A549 (cell line): ENCODE results near the gene NXPH2. TPM values are rescaled to one million over a fixed set of nuclear protein-coding genes. Genes with fewer than 3 reads are reported as not detected.

ENCODE experiments used
- ATAC-seq, 2 experiments: fragments of 200-7000 bp in 1 of 2; fragments of >200 bp in 1 of 2; cut with Nextera tagmentation in 1 of 2; cut with Tn5 transposase in 1 of 2; 3 replicates each; pipeline versions ENCODE4 v1.8.0 to v1.9.1; 2018 to 2020; ENCODE audit warnings: mild to moderate bottlenecking in 1 of 2, moderate library complexity in 1 of 2
- CTCF ChIA-PET: fragments of 300-600 bp; sonication (Branson Sonifier 250); formaldehyde crosslinking; extraction: SDS; loops from one replicate; lab custom pipeline; 2021; ENCODE audit warnings: antibody characterized with exemption, inconsistent platforms; lab: Yijun Ruan, JAX
- POLR2A ChIA-PET: fragments of 350-600 bp; formaldehyde crosslinking; extraction: SDS; loops from one replicate; lab custom pipeline; 2021; ENCODE audit warnings: antibody characterized with exemption, inconsistent platforms; lab: Yijun Ruan, JAX
- DNase-seq, 2 experiments: peaks; one replicate each; pipeline versions ENCODE4 v3.0.0 to v3.0.0-alpha.2; 2011 to 2016; ENCODE audit warnings: low read depth in 1 of 2, low spot score in 1 of 2
- FAIRE-seq: peaks from 2 replicates; lab custom pipeline; 2011; peaks lifted over from hg19 to GRCh38; lab: Jason Lieb, UNC
- H3K27ac ChIP-seq, 2 experiments: fragments of >200 bp; sonication (Bioruptor Twin); formaldehyde crosslinking; 3 replicates each; pipeline ENCODE4 v1.5.1; 2016 to 2017
- H3K4me1 ChIP-seq: fragments of >200 bp; sonication (Bioruptor Twin); formaldehyde crosslinking; 3 replicates; pipeline ENCODE4 v1.6.1; 2016
- H3K4me2 ChIP-seq: fragments of >200 bp; sonication (Bioruptor Twin); formaldehyde crosslinking; 3 replicates; pipeline ENCODE4 v1.6.1; 2016
- H3K4me3 ChIP-seq: fragments of >200 bp; sonication (Bioruptor Twin); formaldehyde crosslinking; 3 replicates; pipeline ENCODE4 v1.5.1; 2016
- H3K9me3 ChIP-seq: fragments of >200 bp; sonication (Bioruptor Twin); formaldehyde crosslinking; 3 replicates; pipeline ENCODE4 v1.6.1; 2016
- FOSB ChIP-seq: fragments of 250-450 bp; sonication (Bioruptor Pico); IDR thresholded peaks from 2 replicates; pipeline ENCODE4 v1.5.0; 2020; ENCODE audit warnings: mild to moderate bottlenecking, moderate library complexity
- HDAC2 ChIP-seq: fragments of 200-600 bp; sonication (generic); IDR thresholded peaks from 2 replicates; pipeline ENCODE4 v1.6.1; 2016
- HOXB13 ChIP-seq: fragments of 250-450 bp; sonication (Bioruptor Pico); IDR thresholded peaks from 2 replicates; pipeline ENCODE4 v1.5.0; 2020; ENCODE audit warnings: low read depth, mild to moderate bottlenecking, moderate library complexity
- HOXB5 ChIP-seq: fragments of 250-450 bp; sonication (Bioruptor Pico); IDR thresholded peaks from 2 replicates; pipeline ENCODE4 v1.5.0; 2020; ENCODE audit warnings: mild to moderate bottlenecking, moderate library complexity
- MAFK ChIP-seq: fragments of 450-650 bp; IDR thresholded peaks from 2 replicates; pipeline ENCODE4 v1.6.1; 2014; ENCODE audit not compliant: partially characterized antibody
- MAZ ChIP-seq: fragments of 150-350 bp; IDR thresholded peaks from 2 replicates; pipeline ENCODE4 v1.6.1; 2014; ENCODE audit warnings: antibody characterized with exemption, low read depth, low read length, borderline replicate concordance
- NR3C1 ChIP-seq: fragments of >200 bp; sonication (Bioruptor Twin); formaldehyde crosslinking; IDR thresholded peaks from 3 replicates; pipeline ENCODE4 v1.6.1; 2017
- POLR2A ChIP-seq: IDR thresholded peaks from 2 replicates; pipeline ENCODE4 v1.6.1; 2012; ENCODE audit warnings: mild to moderate bottlenecking, low read length
- POLR2AphosphoS2 ChIP-seq: conservative IDR thresholded peaks from 2 replicates; pipeline ENCODE4 v1.6.1; 2012; ENCODE audit warnings: low read length, improper control_type of control experiment, inconsistent platforms
- RCOR1 ChIP-seq: fragments of 150-350 bp; IDR thresholded peaks from 2 replicates; pipeline ENCODE4 v1.6.1; 2014; ENCODE audit warnings: antibody characterized with exemption, low read length, low read depth
- RNF2 ChIP-seq: fragments of 200-600 bp; sonication (generic); IDR thresholded peaks from 2 replicates; pipeline ENCODE4 v1.6.1; 2016; ENCODE audit warnings: low read depth, mild to moderate bottlenecking, antibody characterized with exemption, moderate library complexity, borderline replicate concordance
- TFCP2L1 ChIP-seq: fragments of 250-450 bp; sonication (Bioruptor Pico); IDR thresholded peaks from 2 replicates; pipeline ENCODE4 v1.5.0; 2021; ENCODE audit warnings: mild to moderate bottlenecking
- WGBS: methylation state at CpG from one replicate; pipeline ENCODE4 v1.1.6; 2017; ENCODE audit errors: missing lambda C conversion rate; 5-methylcytosine and 5-hydroxymethylcytosine counted together
- polyA plus RNA-seq, 4 experiments: library from polyadenylated mRNA; depleted of rRNA in 3 of 4; stranded (reverse); fragments of >200 nt; fragmentation: RNase III in 1 of 4; extraction: RNeasy Plus Mini Kit Qiagen cat#74134 plus additional on column Dnase treatment in 1 of 4; gene quantifications; 2 replicates in 3 of 4; 3 replicates in 1 of 4; pipeline ENCODE4 v1.2.3, GENCODE V29; 2011 to 2017
- TF ChIP-seq, protein P1 (sequence below): fragments of 450-650 bp; IDR thresholded peaks from 2 replicates; pipeline ENCODE4 v1.6.1; 2014; ENCODE audit warnings: antibody characterized with exemption
- TF ChIP-seq, protein P2 (sequence below): fragments of >200 bp; sonication (Bioruptor Twin); formaldehyde crosslinking; IDR thresholded peaks from 2 replicates; pipeline ENCODE4 v1.6.1; 2016
- TF ChIP-seq, protein P3 (sequence below): fragments of >200 bp; sonication (Bioruptor Twin); formaldehyde crosslinking; IDR thresholded peaks from 3 replicates; pipeline ENCODE4 v1.6.1; 2016
- TF ChIP-seq, protein P4 (sequence below): fragments of 200-600 bp; sonication (generic); IDR thresholded peaks from 2 replicates; pipeline ENCODE4 v1.6.1; 2016; ENCODE audit warnings: antibody characterized with exemption, mild to moderate bottlenecking, moderate library complexity

Gene NXPH2
- polyA plus RNA-seq, 2 of the 4 experiments (the other 2 are of a cell fraction), result not detected

GRCh38 chr2:138732651-138733050 lies 47.5 kb downstream of the NXPH2 start:
- Histone ChIP-seq H3K4me1 (no peaks in the 10 kb centered on the region), H3K27ac (no peak overlapping the region), H3K4me2 (no peak overlapping the region), H3K9me3 (no peaks in the 10 kb centered on the region; the same call in 1 of the 3 replicates), H3K4me3 (no peak overlapping the region)
- ChIA-PET CTCF (no interaction called here), POLR2A (interaction anchor here (0.6 kb wide), 1 partner anchor 572 kb away, joined by 3 read pairs; no protein-coding TSS in a partner anchor)
- no peak for DNase-seq
- no peak for FAIRE-seq
- no peak for ATAC-seq
- 8% methylated on average over 1 of the region's 1 CpG for WGBS
- TF ChIP-seq RNF2, result no peak
- TF ChIP-seq, protein P1, sequence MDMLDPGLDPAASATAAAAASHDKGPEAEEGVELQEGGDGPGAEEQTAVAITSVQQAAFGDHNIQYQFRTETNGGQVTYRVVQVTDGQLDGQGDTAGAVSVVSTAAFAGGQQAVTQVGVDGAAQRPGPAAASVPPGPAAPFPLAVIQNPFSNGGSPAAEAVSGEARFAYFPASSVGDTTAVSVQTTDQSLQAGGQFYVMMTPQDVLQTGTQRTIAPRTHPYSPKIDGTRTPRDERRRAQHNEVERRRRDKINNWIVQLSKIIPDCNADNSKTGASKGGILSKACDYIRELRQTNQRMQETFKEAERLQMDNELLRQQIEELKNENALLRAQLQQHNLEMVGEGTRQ, result no peak
- peak; percentile 18 for TF ChIP-seq MAFK

DNA sequence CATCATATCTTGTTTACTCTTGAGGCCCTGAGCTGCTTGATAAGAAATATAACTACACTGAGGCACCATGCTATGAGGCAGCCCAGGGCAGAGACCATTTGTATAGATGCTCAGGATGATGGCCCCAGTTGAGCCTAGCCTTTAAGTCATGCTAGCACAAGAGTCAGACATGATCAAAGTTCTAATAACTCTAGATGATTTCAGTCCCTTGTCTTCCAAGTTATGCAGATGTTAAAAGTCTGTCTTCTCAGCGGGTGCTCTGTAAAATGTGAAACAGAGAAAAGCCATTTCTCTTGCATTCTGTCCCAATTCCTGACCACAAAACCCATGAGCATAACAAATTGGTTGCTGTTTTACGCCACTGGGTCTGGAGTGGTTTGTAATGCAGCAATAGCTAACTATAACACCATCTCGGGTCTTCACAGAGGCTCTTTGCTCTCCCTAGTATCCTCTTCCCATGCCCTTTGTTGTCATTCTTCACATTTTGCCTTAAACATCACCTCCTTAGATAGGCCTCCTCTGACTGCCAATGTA lies 49.6 kb downstream of the NXPH2 start:
- ChIA-PET CTCF (no interaction called here), POLR2A (no interaction called here)
- Histone ChIP-seq H3K27ac (no peak overlapping the region), H3K9me3 (no peaks in the 10 kb centered on the region; the same call in 2 of the 3 replicates), H3K4me2 (no peak overlapping the region), H3K4me1 (peaks cover 2% of the 10 kb centered on the region; the same call in 2 of the 3 replicates), H3K4me3 (no peak overlapping the region)
- FAIRE-seq (no peak), ATAC-seq (no peak), DNase-seq (no peak)
- TF ChIP-seq, protein P2, sequence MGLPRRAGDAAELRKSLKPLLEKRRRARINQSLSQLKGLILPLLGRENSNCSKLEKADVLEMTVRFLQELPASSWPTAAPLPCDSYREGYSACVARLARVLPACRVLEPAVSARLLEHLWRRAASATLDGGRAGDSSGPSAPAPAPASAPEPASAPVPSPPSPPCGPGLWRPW, result no peak
- TF ChIP-seq, protein P3, sequence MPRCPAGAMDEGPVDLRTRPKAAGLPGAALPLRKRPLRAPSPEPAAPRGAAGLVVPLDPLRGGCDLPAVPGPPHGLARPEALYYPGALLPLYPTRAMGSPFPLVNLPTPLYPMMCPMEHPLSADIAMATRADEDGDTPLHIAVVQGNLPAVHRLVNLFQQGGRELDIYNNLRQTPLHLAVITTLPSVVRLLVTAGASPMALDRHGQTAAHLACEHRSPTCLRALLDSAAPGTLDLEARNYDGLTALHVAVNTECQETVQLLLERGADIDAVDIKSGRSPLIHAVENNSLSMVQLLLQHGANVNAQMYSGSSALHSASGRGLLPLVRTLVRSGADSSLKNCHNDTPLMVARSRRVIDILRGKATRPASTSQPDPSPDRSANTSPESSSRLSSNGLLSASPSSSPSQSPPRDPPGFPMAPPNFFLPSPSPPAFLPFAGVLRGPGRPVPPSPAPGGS, result no peak
- TF ChIP-seq RCOR1 (no peak), TFCP2L1 (CRISPR knock-in tag) (no peak), NR3C1 (no peak), POLR2A (no peak), HOXB5 (CRISPR knock-in tag) (no peak), MAFK (no peak), HDAC2 (no peak), POLR2AphosphoS2 (no peak), HOXB13 (CRISPR knock-in tag) (no peak), FOSB (no peak), MAZ (no peak), RNF2 (no peak)
- TF ChIP-seq, protein P4, sequence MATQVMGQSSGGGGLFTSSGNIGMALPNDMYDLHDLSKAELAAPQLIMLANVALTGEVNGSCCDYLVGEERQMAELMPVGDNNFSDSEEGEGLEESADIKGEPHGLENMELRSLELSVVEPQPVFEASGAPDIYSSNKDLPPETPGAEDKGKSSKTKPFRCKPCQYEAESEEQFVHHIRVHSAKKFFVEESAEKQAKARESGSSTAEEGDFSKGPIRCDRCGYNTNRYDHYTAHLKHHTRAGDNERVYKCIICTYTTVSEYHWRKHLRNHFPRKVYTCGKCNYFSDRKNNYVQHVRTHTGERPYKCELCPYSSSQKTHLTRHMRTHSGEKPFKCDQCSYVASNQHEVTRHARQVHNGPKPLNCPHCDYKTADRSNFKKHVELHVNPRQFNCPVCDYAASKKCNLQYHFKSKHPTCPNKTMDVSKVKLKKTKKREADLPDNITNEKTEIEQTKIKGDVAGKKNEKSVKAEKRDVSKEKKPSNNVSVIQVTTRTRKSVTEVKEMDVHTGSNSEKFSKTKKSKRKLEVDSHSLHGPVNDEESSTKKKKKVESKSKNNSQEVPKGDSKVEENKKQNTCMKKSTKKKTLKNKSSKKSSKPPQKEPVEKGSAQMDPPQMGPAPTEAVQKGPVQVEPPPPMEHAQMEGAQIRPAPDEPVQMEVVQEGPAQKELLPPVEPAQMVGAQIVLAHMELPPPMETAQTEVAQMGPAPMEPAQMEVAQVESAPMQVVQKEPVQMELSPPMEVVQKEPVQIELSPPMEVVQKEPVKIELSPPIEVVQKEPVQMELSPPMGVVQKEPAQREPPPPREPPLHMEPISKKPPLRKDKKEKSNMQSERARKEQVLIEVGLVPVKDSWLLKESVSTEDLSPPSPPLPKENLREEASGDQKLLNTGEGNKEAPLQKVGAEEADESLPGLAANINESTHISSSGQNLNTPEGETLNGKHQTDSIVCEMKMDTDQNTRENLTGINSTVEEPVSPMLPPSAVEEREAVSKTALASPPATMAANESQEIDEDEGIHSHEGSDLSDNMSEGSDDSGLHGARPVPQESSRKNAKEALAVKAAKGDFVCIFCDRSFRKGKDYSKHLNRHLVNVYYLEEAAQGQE, result no peak
- WGBS, result 19% methylated on average over 3 of the region's 3 CpGs

GRCh38 chr2:138727956-138728355 lies 52.2 kb downstream of the NXPH2 start:
- no peak overlapping the region for H3K4me3 ChIP-seq
- TF ChIP-seq POLR2AphosphoS2, result no peak
- H3K4me1 ChIP-seq, result peaks cover 16% of the 10 kb centered on the region; the same call in 2 of the 3 replicates
- CTCF ChIA-PET, result no interaction called here
- H3K9me3 ChIP-seq, result no peaks in the 10 kb centered on the region; the same call in 2 of the 3 replicates
- ATAC-seq (no peak), FAIRE-seq (no peak), DNase-seq (no peak)
- no peak overlapping the region for H3K4me2 ChIP-seq
- POLR2A ChIA-PET, result no interaction called here
- no peak overlapping the region for H3K27ac ChIP-seq
- 69% methylated on average over 1 of the region's 1 CpG for WGBS
